ENCODE measurements around the gene RIPPLY2.

The RIPPLY2 gene

DNA sequence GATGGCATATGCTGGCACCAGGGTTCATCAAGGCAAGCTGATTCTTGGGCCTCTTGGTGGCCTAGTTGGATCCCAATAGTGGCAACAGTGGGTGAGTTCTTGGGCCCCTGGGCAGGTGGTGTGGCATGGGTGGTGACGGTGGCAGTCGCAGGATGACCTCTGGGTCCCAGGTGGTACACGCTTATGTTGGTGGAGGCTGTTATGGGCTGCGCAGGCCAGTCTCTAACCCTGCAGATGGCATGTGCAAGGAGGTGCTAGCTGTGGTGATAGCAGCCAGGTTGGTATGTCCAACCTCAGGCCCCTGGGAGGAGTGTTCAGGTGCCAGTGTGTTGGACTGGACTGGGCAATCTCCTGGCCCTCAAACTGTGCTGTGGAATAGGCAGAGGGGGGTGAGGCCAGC is 52.5 kb downstream of the RIPPLY2 start:
- DNase-seq (ENCODE audit: low read depth), result no peak

Measured in HS-27A (cell line).